ENCODE data around the gene KMT2E. TPM values are rescaled to one million over a fixed set of nuclear protein-coding genes. Genes with fewer than 3 reads are reported as not detected.
"Not testable (repeated sequence)": the region's sequence is repeated elsewhere in the genome, so short reads cannot be mapped to it uniquely, and the experiment has no call there.

Gene KMT2E
- polyA plus RNA-seq, 4 donors = 59.8 to 79.9 (median 74.3) TPM

- DNase-seq (ENCODE audit: low read depth in 4 of 4, low spot score in 2 of 4) = no peak
Measured at GRCh38 chr7:104981672-104982037, 32.4 kb upstream of the KMT2E start.

- no peak for DNase-seq (ENCODE audit: low read depth in 4 of 4, low spot score in 2 of 4)
Measured at GRCh38 chr7:104982308-104983075, 31.5 kb upstream of the KMT2E start.

GRCh38 chr7:104983076-104983577 is 30.9 kb upstream of the KMT2E start:
- no peak for DNase-seq (ENCODE audit: low read depth in 4 of 4, low spot score in 2 of 4)

GRCh38 chr7:104983578-104984539 is 30.1 kb upstream of the KMT2E start:
- peak in 3 of 4 donors; percentile 65 to 85 (median 82) for DNase-seq (ENCODE audit: low read depth in 4 of 4, low spot score in 2 of 4)

- DNase-seq (ENCODE audit: low read depth in 4 of 4, low spot score in 2 of 4) = no peak
Measured at GRCh38 chr7:104984585-104985258, 29.3 kb upstream of the KMT2E start.

GRCh38 chr7:104985259-104985617 is 28.8 kb upstream of the KMT2E start:
- no peak for DNase-seq (ENCODE audit: low read depth in 4 of 4, low spot score in 2 of 4)

- no peak for DNase-seq (ENCODE audit: low read depth in 4 of 4, low spot score in 2 of 4)
Measured at GRCh38 chr7:104986628-104987259, 27.3 kb upstream of the KMT2E start.

- not testable (repeated sequence) for DNase-seq (ENCODE audit: low read depth in 4 of 4, low spot score in 2 of 4)
Measured at GRCh38 chr7:104987403-104987802, 26.6 kb upstream of the KMT2E start.

GRCh38 chr7:104990983-104991382 is 23.0 kb upstream of the KMT2E start:
- no peak for DNase-seq (ENCODE audit: low read depth in 4 of 4, low spot score in 2 of 4)

- no peak for DNase-seq (ENCODE audit: low read depth in 4 of 4, low spot score in 2 of 4)
Measured at GRCh38 chr7:104992306-104992705, 21.7 kb upstream of the KMT2E start.

- DNase-seq (ENCODE audit: low read depth in 4 of 4, low spot score in 2 of 4) = no peak
Measured at GRCh38 chr7:104993217-104993862, 20.7 kb upstream of the KMT2E start.

- DNase-seq (ENCODE audit: low read depth in 4 of 4, low spot score in 2 of 4) = no peak
Measured at GRCh38 chr7:104998040-104998752, 15.8 kb upstream of the KMT2E start.

GRCh38 chr7:105000200-105000599 is 13.8 kb upstream of the KMT2E start:
- DNase-seq (ENCODE audit: low read depth in 4 of 4, low spot score in 2 of 4) = no peak

- DNase-seq (ENCODE audit: low read depth in 4 of 4, low spot score in 2 of 4) = no peak
Measured at GRCh38 chr7:105000927-105001336, 13.1 kb upstream of the KMT2E start.

- DNase-seq (ENCODE audit: low read depth in 4 of 4, low spot score in 2 of 4) = no peak
Measured at GRCh38 chr7:105001652-105002184, 12.3 kb upstream of the KMT2E start.

- DNase-seq (ENCODE audit: low read depth in 4 of 4, low spot score in 2 of 4) = no peak
Measured at GRCh38 chr7:105003275-105003674, 10.7 kb upstream of the KMT2E start.

- no peak for DNase-seq (ENCODE audit: low read depth in 4 of 4, low spot score in 2 of 4)
Measured at GRCh38 chr7:105003872-105004510, 10.0 kb upstream of the KMT2E start.

- not testable (repeated sequence) for DNase-seq (ENCODE audit: low read depth in 4 of 4, low spot score in 2 of 4)
Measured at GRCh38 chr7:105005006-105005405, 9.0 kb upstream of the KMT2E start.

Measured in left renal cortex interstitium (tissue), 4 donors.